ENCODE measurements around the gene COL26A1.
"Not testable (repeated sequence)": the region's sequence is repeated elsewhere in the genome, so short reads cannot be mapped to it uniquely, and the experiment has no call there.

COL26A1 gene

GRCh38 chr7:101555921-101556275 lies 193.2 kb downstream of the COL26A1 start:
- no peaks in the 10 kb centered on the region for H3K36me3 ChIP-seq (ENCODE audit: control insufficient read depth, insufficient read depth, low read length)
- no peaks in the 10 kb centered on the region for H3K9me3 ChIP-seq (ENCODE audit: control insufficient read depth, insufficient read depth, low read length)
- H3K27ac ChIP-seq (ENCODE audit: low read depth, low read length): no peak overlapping the region
- no peak overlapping the region for H3K9ac ChIP-seq (ENCODE audit: low read depth, low read length)
- H3K27me3 ChIP-seq (ENCODE audit: control insufficient read depth, insufficient read depth, low read length): no peaks in the 10 kb centered on the region
- no peak overlapping the region for H3K4me3 ChIP-seq (ENCODE audit: low read depth, low read length)
- no peaks in the 10 kb centered on the region for H3K4me1 ChIP-seq (ENCODE audit: control insufficient read depth, insufficient read depth, low read length)

GRCh38 chr7:101556453-101556968 lies 193.8 kb downstream of the COL26A1 start:
- no peak overlapping the region for H3K9ac ChIP-seq (ENCODE audit: low read depth, low read length)
- H3K27ac ChIP-seq (ENCODE audit: low read depth, low read length): no peak overlapping the region
- H3K36me3 ChIP-seq (ENCODE audit: control insufficient read depth, insufficient read depth, low read length): no peaks in the 10 kb centered on the region
- H3K27me3 ChIP-seq (ENCODE audit: control insufficient read depth, insufficient read depth, low read length): no peaks in the 10 kb centered on the region
- no peaks in the 10 kb centered on the region for H3K4me1 ChIP-seq (ENCODE audit: control insufficient read depth, insufficient read depth, low read length)
- H3K9me3 ChIP-seq (ENCODE audit: control insufficient read depth, insufficient read depth, low read length): no peaks in the 10 kb centered on the region
- no peak overlapping the region for H3K4me3 ChIP-seq (ENCODE audit: low read depth, low read length)

- H3K27ac ChIP-seq (ENCODE audit: low read depth, low read length): no peak overlapping the region
- H3K4me3 ChIP-seq (ENCODE audit: low read depth, low read length): no peak overlapping the region
- H3K4me1 ChIP-seq (ENCODE audit: control insufficient read depth, insufficient read depth, low read length): no peaks in the 10 kb centered on the region
- H3K36me3 ChIP-seq (ENCODE audit: control insufficient read depth, insufficient read depth, low read length): no peaks in the 10 kb centered on the region
- H3K9me3 ChIP-seq (ENCODE audit: control insufficient read depth, insufficient read depth, low read length): no peaks in the 10 kb centered on the region
- no peaks in the 10 kb centered on the region for H3K27me3 ChIP-seq (ENCODE audit: control insufficient read depth, insufficient read depth, low read length)
- H3K9ac ChIP-seq (ENCODE audit: low read depth, low read length): no peak overlapping the region
These were observed 194.7 kb downstream of the COL26A1 start for GRCh38 chr7:101557421-101557820.

- no peak overlapping the region for H3K4me3 ChIP-seq (ENCODE audit: low read depth, low read length)
- H3K27me3 ChIP-seq (ENCODE audit: control insufficient read depth, insufficient read depth, low read length): no peaks in the 10 kb centered on the region
- no peaks in the 10 kb centered on the region for H3K4me1 ChIP-seq (ENCODE audit: control insufficient read depth, insufficient read depth, low read length)
- no peak overlapping the region for H3K9ac ChIP-seq (ENCODE audit: low read depth, low read length)
- H3K9me3 ChIP-seq (ENCODE audit: control insufficient read depth, insufficient read depth, low read length): no peaks in the 10 kb centered on the region
- H3K36me3 ChIP-seq (ENCODE audit: control insufficient read depth, insufficient read depth, low read length): no peaks in the 10 kb centered on the region
- no peak overlapping the region for H3K27ac ChIP-seq (ENCODE audit: low read depth, low read length)
These were observed 195.5 kb downstream of the COL26A1 start for GRCh38 chr7:101557978-101558741.

GRCh38 chr7:101558742-101559325 lies 196.2 kb downstream of the COL26A1 start:
- Histone ChIP-seq H3K27me3 (ENCODE audit: control insufficient read depth, insufficient read depth, low read length) (no peaks in the 10 kb centered on the region), H3K36me3 (ENCODE audit: control insufficient read depth, insufficient read depth, low read length) (no peaks in the 10 kb centered on the region), H3K27ac (ENCODE audit: low read depth, low read length) (no peak overlapping the region), H3K9me3 (ENCODE audit: control insufficient read depth, insufficient read depth, low read length) (no peaks in the 10 kb centered on the region), H3K9ac (ENCODE audit: low read depth, low read length) (no peak overlapping the region), H3K4me3 (ENCODE audit: low read depth, low read length) (no peak overlapping the region), H3K4me1 (ENCODE audit: control insufficient read depth, insufficient read depth, low read length) (no peaks in the 10 kb centered on the region)

- H3K9ac ChIP-seq (ENCODE audit: low read depth, low read length): no peak overlapping the region
- H3K9me3 ChIP-seq (ENCODE audit: control insufficient read depth, insufficient read depth, low read length): no peaks in the 10 kb centered on the region
- H3K27me3 ChIP-seq (ENCODE audit: control insufficient read depth, insufficient read depth, low read length): no peaks in the 10 kb centered on the region
- peaks cover 5% of the 10 kb centered on the region for H3K4me1 ChIP-seq (ENCODE audit: control insufficient read depth, insufficient read depth, low read length)
- H3K36me3 ChIP-seq (ENCODE audit: control insufficient read depth, insufficient read depth, low read length): no peaks in the 10 kb centered on the region
- no peak overlapping the region for H3K4me3 ChIP-seq (ENCODE audit: low read depth, low read length)
- H3K27ac ChIP-seq (ENCODE audit: low read depth, low read length): no peak overlapping the region
These were observed 196.9 kb downstream of the COL26A1 start for GRCh38 chr7:101559586-101559985.

GRCh38 chr7:101560021-101560420 lies 197.3 kb downstream of the COL26A1 start:
- H3K9ac ChIP-seq (ENCODE audit: low read depth, low read length); H3K27me3 ChIP-seq (ENCODE audit: control insufficient read depth, insufficient read depth, low read length); H3K4me3 ChIP-seq (ENCODE audit: low read depth, low read length); H3K27ac ChIP-seq (ENCODE audit: low read depth, low read length); H3K36me3 ChIP-seq (ENCODE audit: control insufficient read depth, insufficient read depth, low read length); H3K4me1 ChIP-seq (ENCODE audit: control insufficient read depth, insufficient read depth, low read length); H3K9me3 ChIP-seq (ENCODE audit: control insufficient read depth, insufficient read depth, low read length): not testable (repeated sequence)

- Histone ChIP-seq H3K27ac (ENCODE audit: low read depth, low read length) (no peak overlapping the region), H3K9me3 (ENCODE audit: control insufficient read depth, insufficient read depth, low read length) (no peaks in the 10 kb centered on the region), H3K4me1 (ENCODE audit: control insufficient read depth, insufficient read depth, low read length) (peaks cover 6% of the 10 kb centered on the region), H3K4me3 (ENCODE audit: low read depth, low read length) (no peak overlapping the region), H3K36me3 (ENCODE audit: control insufficient read depth, insufficient read depth, low read length) (no peaks in the 10 kb centered on the region), H3K9ac (ENCODE audit: low read depth, low read length) (no peak overlapping the region), H3K27me3 (ENCODE audit: control insufficient read depth, insufficient read depth, low read length) (no peaks in the 10 kb centered on the region)
These were observed 198.2 kb downstream of the COL26A1 start for GRCh38 chr7:101560856-101561255.

- not testable (repeated sequence) for H3K9ac ChIP-seq (ENCODE audit: low read depth, low read length); H3K27ac ChIP-seq (ENCODE audit: low read depth, low read length); H3K9me3 ChIP-seq (ENCODE audit: control insufficient read depth, insufficient read depth, low read length); H3K27me3 ChIP-seq (ENCODE audit: control insufficient read depth, insufficient read depth, low read length); H3K36me3 ChIP-seq (ENCODE audit: control insufficient read depth, insufficient read depth, low read length); H3K4me1 ChIP-seq (ENCODE audit: control insufficient read depth, insufficient read depth, low read length); H3K4me3 ChIP-seq (ENCODE audit: low read depth, low read length)
These were observed 198.6 kb downstream of the COL26A1 start for GRCh38 chr7:101561293-101561692.

GRCh38 chr7:101562531-101563197 lies 200.0 kb downstream of the COL26A1 start:
- Histone ChIP-seq H3K36me3 (ENCODE audit: control insufficient read depth, insufficient read depth, low read length) (no peaks in the 10 kb centered on the region), H3K9ac (ENCODE audit: low read depth, low read length) (no peak overlapping the region), H3K4me1 (ENCODE audit: control insufficient read depth, insufficient read depth, low read length) (peaks cover 6% of the 10 kb centered on the region), H3K9me3 (ENCODE audit: control insufficient read depth, insufficient read depth, low read length) (no peaks in the 10 kb centered on the region), H3K4me3 (ENCODE audit: low read depth, low read length) (no peak overlapping the region), H3K27ac (ENCODE audit: low read depth, low read length) (no peak overlapping the region), H3K27me3 (ENCODE audit: control insufficient read depth, insufficient read depth, low read length) (no peaks in the 10 kb centered on the region)

Data from HUES48 (cell line).